ENCODE results near the gene BCL2L12.

The BCL2L12 gene

GRCh38 chr19:49641688-49642491, 23.8 kb upstream of the BCL2L12 start, which contains the start of gene SCAF1:
Gene SCAF1 (plus strand): TSS chr19:49642209. CDS start chr19:49645027, 2,818 bp downstream.
- peak; percentile 95 to 99 for DNase-seq (ENCODE audit: low read depth in 2 of 2, low spot score in 1 of 2)

DNA sequence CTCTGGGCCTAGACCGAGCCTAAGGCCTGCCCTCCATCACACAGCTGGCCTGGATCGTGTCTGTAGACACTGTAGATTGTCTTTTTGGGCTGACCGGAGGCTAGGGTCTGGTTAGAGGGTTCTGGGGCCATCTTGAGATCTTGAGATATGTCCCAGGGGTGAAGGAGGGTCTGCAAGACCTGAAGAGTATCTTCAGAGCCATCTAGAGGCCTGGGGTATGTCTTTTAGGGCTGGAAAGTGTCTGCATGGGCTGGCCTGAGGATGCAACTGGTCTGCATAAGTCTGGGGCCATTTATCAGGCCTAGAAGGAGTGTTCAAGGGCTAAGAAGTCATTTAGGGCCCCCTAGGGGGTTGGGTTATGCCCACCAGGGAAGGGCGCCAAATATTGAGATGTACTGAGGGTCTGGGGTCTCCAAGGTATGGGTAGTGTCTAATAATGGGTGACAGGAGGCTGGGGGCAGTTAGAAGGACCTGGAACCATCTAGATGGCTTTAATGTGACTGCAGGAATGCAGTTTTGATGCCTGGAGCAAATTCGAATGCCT, 23.2 kb upstream of the BCL2L12 start:
- no peak for DNase-seq (ENCODE audit: low read depth in 2 of 2, low spot score in 1 of 2)

GRCh38 chr19:49643466-49643865, 22.3 kb upstream of the BCL2L12 start:
- DNase-seq (ENCODE audit: low read depth in 2 of 2, low spot score in 1 of 2), result no peak

- DNase-seq (ENCODE audit: low read depth in 2 of 2, low spot score in 1 of 2), result no peak
Measured at GRCh38 chr19:49645592-49645991, 20.1 kb upstream of the BCL2L12 start.

GRCh38 chr19:49645995-49646394, 19.7 kb upstream of the BCL2L12 start:
- no peak for DNase-seq (ENCODE audit: low read depth in 2 of 2, low spot score in 1 of 2)

- no peak for DNase-seq (ENCODE audit: low read depth in 2 of 2, low spot score in 1 of 2)
Measured at GRCh38 chr19:49646586-49646985, 19.1 kb upstream of the BCL2L12 start.

- no peak for DNase-seq (ENCODE audit: low read depth in 2 of 2, low spot score in 1 of 2)
Measured at GRCh38 chr19:49651029-49651819, 14.5 kb upstream of the BCL2L12 start.

DNA sequence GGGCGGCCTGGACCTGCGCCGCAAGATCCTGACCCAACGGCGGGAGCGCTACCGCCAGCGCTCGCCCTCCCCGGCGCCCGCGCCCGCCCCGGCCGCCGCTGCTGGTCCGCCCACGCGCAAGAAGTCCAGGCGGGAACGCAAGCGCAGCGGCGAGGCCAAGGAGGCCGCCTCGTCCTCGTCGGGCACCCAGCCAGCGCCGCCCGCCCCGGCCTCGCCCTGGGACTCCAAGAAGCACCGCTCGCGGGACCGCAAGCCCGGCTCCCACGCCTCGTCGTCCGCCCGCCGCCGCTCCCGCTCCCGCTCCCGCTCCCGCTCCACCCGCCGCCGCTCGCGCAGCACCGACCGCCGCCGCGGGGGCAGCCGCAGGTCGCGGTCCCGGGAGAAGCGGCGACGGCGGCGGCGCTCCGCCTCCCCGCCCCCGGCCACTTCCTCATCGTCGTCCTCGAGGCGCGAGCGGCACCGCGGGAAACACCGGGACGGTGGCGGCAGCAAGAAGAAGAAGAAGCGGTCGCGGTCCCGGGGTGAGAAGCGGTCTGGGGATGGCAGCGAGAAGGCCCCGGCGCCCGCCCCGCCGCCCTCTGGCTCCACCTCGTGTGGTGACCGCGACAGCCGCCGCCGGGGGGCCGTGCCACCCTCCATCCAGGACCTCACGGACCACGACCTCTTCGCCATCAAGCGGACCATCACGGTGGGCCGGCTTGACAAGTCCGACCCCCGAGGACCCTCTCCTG, 13.7 kb upstream of the BCL2L12 start:
- DNase-seq (ENCODE audit: low read depth in 2 of 2, low spot score in 1 of 2), result no peak

- DNase-seq (ENCODE audit: low read depth in 2 of 2, low spot score in 1 of 2), result no peak
Measured at GRCh38 chr19:49652551-49653465, 12.9 kb upstream of the BCL2L12 start.

- DNase-seq (ENCODE audit: low read depth in 2 of 2, low spot score in 1 of 2), result no peak
Measured at GRCh38 chr19:49653466-49653806, 12.3 kb upstream of the BCL2L12 start.

GRCh38 chr19:49654581-49654980, 11.2 kb upstream of the BCL2L12 start:
- DNase-seq (ENCODE audit: low read depth in 2 of 2, low spot score in 1 of 2), result no peak

- DNase-seq (ENCODE audit: low read depth in 2 of 2, low spot score in 1 of 2), result no peak
Measured at GRCh38 chr19:49655570-49656455, 9.9 kb upstream of the BCL2L12 start.

DNA sequence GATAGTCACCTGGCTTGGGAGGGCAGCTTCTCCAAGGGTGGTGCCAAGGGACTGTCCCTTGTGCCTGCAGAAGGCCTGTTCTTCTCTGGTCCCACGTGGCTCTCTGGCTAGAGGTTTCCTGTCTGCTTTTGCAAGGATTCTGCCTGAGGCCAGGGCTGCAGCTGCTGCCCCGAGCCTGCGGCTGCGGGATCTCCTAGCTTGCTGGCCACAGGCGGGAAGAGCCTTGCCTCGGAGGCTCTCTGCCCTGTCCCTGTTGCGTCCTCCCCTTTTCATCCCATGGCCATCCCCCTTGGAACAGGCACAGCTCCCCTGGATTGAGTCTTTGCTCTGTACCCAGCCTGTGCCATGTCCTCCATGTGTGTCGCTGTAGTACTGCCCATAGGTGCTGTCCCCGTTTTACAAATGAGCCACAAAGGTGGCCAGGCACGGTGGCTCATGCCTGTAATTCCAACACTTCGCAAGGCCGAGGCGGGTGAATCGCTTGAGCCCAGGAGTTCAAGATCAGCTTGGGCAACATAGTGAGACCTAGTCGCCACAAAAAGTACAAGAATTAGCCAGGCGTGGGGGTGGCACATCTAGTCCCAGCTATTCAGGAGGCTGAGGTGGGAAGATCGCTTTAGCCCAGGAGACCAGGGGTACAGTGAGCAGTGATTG, 9.2 kb upstream of the BCL2L12 start:
- DNase-seq (ENCODE audit: low read depth in 2 of 2, low spot score in 1 of 2), result no peak

DNA sequence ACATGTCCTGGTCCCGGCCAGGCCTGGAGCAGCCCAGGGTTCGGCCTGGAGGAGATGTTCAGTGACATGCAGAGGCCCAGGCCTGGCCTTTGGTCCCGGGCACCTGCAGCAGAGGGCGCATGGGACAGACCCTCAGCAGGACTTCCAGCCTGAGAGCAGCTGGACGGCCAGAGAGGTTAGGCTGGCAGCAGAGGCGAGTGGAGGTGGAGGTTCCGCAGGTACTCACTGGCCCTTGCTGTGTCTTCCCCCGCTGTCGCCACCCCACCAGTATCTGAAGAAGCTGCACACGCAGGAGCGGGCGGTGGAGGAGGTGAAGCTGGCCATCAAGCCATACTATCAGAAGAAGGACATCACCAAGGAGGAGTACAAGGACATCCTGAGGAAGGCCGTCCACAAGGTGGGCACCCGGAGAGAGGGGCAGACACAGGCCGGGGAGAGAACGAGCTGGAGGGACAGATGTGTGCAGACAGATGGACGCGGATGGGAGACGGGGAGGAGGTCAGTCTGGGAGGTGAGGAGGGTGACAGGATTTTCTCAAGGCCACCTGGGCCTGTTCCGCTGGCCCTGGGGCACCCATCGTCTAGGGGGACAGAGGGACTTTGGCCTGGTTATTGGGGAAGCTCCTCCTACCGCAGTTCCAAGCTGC, 8.1 kb upstream of the BCL2L12 start:
- DNase-seq (ENCODE audit: low read depth in 2 of 2, low spot score in 1 of 2), result no peak

- DNase-seq (ENCODE audit: low read depth in 2 of 2, low spot score in 1 of 2), result no peak
Measured at GRCh38 chr19:49658139-49658517, 7.6 kb upstream of the BCL2L12 start.

DNA sequence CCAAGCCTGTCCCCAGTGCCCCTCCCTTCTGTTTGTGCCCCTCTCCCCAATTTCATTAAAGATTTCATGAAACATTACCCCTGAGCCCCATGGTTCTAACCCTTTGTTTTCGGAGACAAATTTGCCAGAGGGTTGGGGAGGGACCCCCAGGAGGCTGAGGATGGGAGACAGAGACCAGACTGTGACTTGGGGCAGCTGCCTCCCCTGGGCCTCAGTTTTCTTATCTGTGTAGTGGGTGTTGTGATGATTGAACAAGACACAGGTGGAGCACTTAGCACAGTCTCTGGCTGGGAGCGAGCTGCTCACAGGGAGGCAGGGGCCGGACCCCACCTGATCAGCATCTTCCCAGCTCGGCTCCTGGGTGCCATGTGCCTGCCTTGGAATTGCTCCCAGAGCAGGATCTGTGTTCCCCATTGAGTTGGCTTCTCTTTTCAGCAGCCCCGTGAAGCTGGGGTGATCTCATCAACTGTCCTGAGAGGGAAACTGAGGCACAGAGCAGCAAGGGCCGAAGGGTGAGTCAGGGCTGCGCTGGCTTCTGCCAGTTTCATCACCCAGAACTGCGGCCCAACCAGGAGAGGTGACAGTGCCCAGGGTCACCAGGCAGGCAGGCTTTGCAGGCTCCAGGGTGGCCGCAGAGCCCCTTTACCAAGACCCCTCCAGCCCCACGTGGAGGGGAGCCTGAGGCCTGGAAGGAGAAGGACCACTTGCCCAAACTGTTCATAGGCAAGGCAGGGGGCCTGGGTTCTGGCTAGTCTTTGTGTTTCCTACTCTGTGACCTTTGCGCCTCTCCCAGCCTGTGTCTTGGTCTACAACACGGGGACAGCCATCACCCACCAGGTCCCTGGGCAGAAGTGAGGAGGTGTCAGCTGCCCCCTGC, 6.9 kb upstream of the BCL2L12 start:
- no peak for DNase-seq (ENCODE audit: low read depth in 2 of 2, low spot score in 1 of 2)

- no peak for DNase-seq (ENCODE audit: low read depth in 2 of 2, low spot score in 1 of 2)
Measured at GRCh38 chr19:49660338-49660961, 5.3 kb upstream of the BCL2L12 start.
